ENCODE results near the gene NHERF1. TPM values are rescaled to one million over a fixed set of nuclear protein-coding genes. Genes with fewer than 3 reads are reported as not detected.
A peak's percentile ranks its signal among the peaks of the same experiment; 100 is the strongest.

Gene NHERF1
- total and polyA plus RNA-seq, 2 of the 4 experiments (the other 2 are of a cell fraction) = 3.8 to 11.8 TPM

GRCh38 chr17:74732042-74732867 is 16.2 kb upstream of the NHERF1 start:
- Histone ChIP-seq H3K79me1 (ENCODE audit: low read depth in 1 of 2, low read length in 2 of 2) (no peaks in the 10 kb centered on the region), H2AFZ (replicated peaks; ENCODE audit: low read length, poor library complexity) (no peak overlapping the region), H3K56ac (ENCODE audit: extremely low read depth, insufficient read depth, low read length) (no peak overlapping the region), H2BK15ac (ENCODE audit: low read depth, low read length) (no peak overlapping the region), H2AK9ac (replicated peaks; ENCODE audit: low read depth, low read length, poor library complexity) (no peak overlapping the region), H3K9me1 (ENCODE audit: insufficient read depth, low read length) (no peaks in the 10 kb centered on the region), H4K8ac (ENCODE audit: low read depth in 2 of 2, low read length in 2 of 2) (no peak overlapping the region), H3K9ac (ENCODE audit: low read depth, low read length) (no peak overlapping the region), H2AK5ac (ENCODE audit: low read depth, low read length) (no peak overlapping the region), H2BK20ac (ENCODE audit: low read depth, low read length) (no peak overlapping the region), H3K4me3 (ENCODE audit: insufficient read depth, low read depth, low read length) (no peak overlapping the region), H3K14ac (replicated peaks; ENCODE audit: low read depth, low read length) (no peak overlapping the region), H3K9me3 (ENCODE audit: control insufficient read depth, insufficient read depth, low read length) (peaks cover 3% of the 10 kb centered on the region; the same call in 1 of the 2 replicates), H3K23ac (ENCODE audit: low read depth, low read length) (no peak overlapping the region), H3K27ac (ENCODE audit: insufficient read depth, low read length) (no peak overlapping the region), H3K36me3 (ENCODE audit: control insufficient read depth, insufficient read depth, low read length) (no peaks in the 10 kb centered on the region), H2BK120ac (ENCODE audit: low read depth, low read length) (no peak overlapping the region), H3K4me2 (ENCODE audit: low read depth, low read length) (no peak overlapping the region), H4K20me1 (ENCODE audit: insufficient read depth, low read length) (no peaks in the 10 kb centered on the region), H4K5ac (ENCODE audit: low read depth, low read length) (no peak overlapping the region), H3K27me3 (ENCODE audit: control insufficient read depth, insufficient read depth, low read length) (peaks cover 24% of the 10 kb centered on the region), H4K91ac (ENCODE audit: insufficient read depth, low read depth, low read length) (no peak overlapping the region), H3K4me1 (ENCODE audit: control insufficient read depth, insufficient read depth, low read length) (no peaks in the 10 kb centered on the region; the same call in 1 of the 2 replicates), H2BK5ac (ENCODE audit: low read depth, low read length, poor library complexity, severe bottlenecking) (peak overlapping the region; percentile 65), H3K4ac (ENCODE audit: low read depth, low read length) (no peak overlapping the region), H3K18ac (ENCODE audit: low read depth, low read length) (no peak overlapping the region)
- in situ Hi-C loops (cut with MboI; ENCODE audit: low sequenced_read_pairs) = no loop called here
- ChIA-PET POLR2A (ENCODE audit: unreplicated experiment) (no interaction called here), CTCF (no interaction called here)
- TF ChIP-seq CEBPB (IDR thresholded peaks at IDR 0.05; ENCODE audit: low read depth, low read length) = no peak
- TF ChIP-seq FOS (IDR thresholded peaks at IDR 0.05; ENCODE audit: low read depth, low read length) = no peak
- TF ChIP-seq SMC3 (IDR thresholded peaks at IDR 0.05; ENCODE audit: low read depth, low read length) = no peak
- no peak for TF ChIP-seq NFE2L2 (IDR thresholded peaks at IDR 0.05; ENCODE audit: low read depth, low read length)
- TF ChIP-seq POLR2A (IDR thresholded peaks at IDR 0.05; ENCODE audit: low read depth, low read length) = no peak
- TF ChIP-seq CHD1 (IDR thresholded peaks at IDR 0.05; ENCODE audit: low read depth, low read length) = no peak
- TF ChIP-seq BHLHE40 (IDR thresholded peaks at IDR 0.05; ENCODE audit: low read depth, low read length) = no peak
- TF ChIP-seq CTCF (conservative IDR thresholded peaks at IDR 0.05; ENCODE audit: low read depth, low read length) = no peak
- TF ChIP-seq RCOR1 (IDR thresholded peaks at IDR 0.05; ENCODE audit: insufficient replicate concordance, low read length) = no peak
- TF ChIP-seq MAZ (IDR thresholded peaks at IDR 0.05; ENCODE audit: borderline replicate concordance, low read depth, low read length) = no peak
- TF ChIP-seq RFX5 (IDR thresholded peaks at IDR 0.05; ENCODE audit: low read depth, low read length) = no peak
- no peak for TF ChIP-seq RAD21 (IDR thresholded peaks at IDR 0.05; ENCODE audit: low read length)
- no peak for TF ChIP-seq MAFK (IDR thresholded peaks at IDR 0.05; ENCODE audit: low read depth, low read length)
- no peak for TF ChIP-seq USF2 (IDR thresholded peaks at IDR 0.05; ENCODE audit: low read depth, low read length)
- TF ChIP-seq ELK1 (IDR thresholded peaks at IDR 0.05; ENCODE audit: borderline replicate concordance, low read depth, low read length) = no peak
- TF ChIP-seq MXI1 (IDR thresholded peaks at IDR 0.05; ENCODE audit: borderline replicate concordance, low read depth, low read length) = no peak
- intact Hi-C loops (cut with micrococcal nuclease) = no loop called here
- BruUV-seq (replicated peaks) = no TSS peak
- WGBS, 2 experiments (ENCODE audit: extremely low coverage in 2 of 2, insufficient read length in 1 of 2) = 56 to 100% methylated on average over 3 to 5 of the region's 12 CpGs
- dilution Hi-C loops (cut with HindIII; ENCODE audit: low sequenced_read_pairs, unreplicated experiment) = no loop called here
- DNase-seq = no peak
- no peak for ATAC-seq (ENCODE audit: low read depth)
